NOMO-1 (cell line): Measurements from ENCODE around the gene SIVA1.

ENCODE experiments used
- DNase-seq, 2 experiments: peaks; one replicate each; lab custom pipeline; 2025; ENCODE audit not compliant: unreplicated experiment in 2 of 2; lab: John Stamatoyannopoulos, UW

Gene SIVA1

DNA sequence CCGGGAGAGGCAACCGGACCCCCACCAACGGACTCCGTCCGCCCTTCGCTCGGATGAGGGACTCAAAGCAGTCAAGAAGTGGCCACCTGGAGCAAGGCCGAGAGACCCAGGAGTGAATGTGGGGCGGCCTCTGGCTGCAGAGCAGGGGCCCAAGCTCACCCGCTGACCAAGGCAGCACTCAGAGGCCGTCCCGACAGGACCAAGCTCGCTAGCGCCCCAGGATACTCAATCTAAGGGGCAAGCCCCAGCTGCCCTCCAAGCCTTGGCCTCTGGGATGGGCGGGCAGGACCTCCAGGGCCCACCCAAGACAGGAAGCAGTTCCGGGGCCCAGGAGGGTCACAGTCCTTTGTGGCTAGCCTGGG is 41.7 kb downstream of the SIVA1 start:
- DNase-seq: no peak

DNA sequence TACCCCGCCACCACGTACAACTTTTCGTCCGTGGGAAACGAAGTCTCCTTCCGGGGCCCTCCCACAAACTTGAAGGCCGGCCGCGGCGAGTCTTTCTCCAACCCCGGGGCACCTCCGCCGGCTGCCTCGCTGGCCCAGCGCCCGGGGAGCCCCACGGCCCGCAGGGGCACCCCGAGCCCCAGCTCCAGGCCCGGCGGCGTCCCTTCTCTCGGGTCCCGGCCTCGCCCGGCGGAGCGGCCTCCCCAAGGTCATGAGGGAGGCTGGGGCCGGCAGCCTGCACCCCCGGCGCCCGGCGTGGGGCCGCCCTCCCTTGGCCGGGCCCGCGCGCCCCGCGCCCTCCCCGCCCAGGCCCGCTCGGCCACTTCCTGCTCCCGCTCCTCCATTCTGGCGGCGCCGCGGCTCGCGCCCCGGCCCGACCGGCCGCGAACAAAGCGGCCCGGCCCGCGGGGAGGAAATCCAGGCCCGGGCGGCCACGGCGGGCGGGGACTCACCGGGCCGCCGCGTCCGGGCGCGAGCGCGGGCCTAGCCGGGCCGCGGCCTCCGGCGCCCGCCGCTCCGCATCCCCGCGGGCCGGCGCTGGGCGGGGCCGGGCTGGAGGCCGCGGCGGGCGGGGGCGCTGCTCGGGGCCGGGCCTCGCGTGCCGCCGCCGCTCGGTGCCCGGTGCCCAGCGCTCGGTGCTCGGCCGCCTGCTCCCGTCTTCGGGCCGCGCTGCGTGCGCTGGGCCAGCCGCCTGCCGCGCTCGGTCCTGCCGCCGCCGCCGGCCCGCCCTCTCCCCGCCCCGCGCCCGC is 42.2 kb downstream of the SIVA1 start, which contains the start of gene AKT1:
Gene AKT1, minus strand, starts transcription at position 756 of the 788 bp plus-strand sequence. CDS start 3,105 bp downstream, outside the sequence.
- DNase-seq: peak in 1 of 2 experiments; percentile 19

DNA sequence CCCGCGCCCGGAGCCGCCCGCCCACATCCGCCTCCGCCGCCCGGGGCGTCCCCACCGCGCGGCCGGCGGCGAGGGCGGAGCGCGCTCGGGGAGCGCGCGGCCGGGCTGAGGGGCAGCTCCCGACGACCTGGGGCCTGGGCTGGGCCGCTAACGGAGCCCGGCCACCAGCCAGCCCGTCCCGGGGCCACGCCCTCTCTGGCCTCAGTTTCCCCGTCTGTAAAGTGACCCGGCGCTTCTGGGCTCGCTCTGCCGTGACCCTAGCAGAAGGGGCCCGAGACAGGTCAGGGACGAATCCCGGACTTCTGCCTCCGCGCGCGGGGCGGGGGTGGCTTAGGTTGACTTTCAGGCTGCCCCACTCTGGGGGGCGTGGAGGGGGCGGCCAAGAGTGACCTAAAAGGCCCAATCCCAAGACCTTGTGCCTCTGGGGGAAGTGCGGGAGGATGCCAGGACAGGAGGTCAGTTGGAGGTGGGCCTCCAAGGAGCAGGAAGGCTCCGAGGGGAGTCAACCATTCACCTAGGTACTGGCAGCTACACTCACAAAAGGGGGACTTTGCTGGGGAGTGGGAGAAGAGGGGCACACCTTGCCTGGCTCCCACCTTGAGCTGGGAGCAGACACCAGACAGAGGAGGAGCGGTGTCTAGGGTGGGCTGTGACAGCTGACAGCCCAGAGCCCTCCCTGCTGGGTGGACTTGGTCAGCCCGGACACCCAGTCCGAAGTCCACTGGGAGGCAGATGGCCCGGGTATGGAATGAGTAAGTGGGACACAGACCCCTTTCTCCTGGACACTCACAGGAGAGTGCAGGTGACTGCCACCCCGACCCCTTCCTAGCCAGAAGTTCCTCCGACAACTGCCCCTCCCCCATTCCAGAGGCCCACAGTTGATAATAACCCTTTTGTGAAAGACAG is 43.1 kb downstream of the SIVA1 start:
- DNase-seq: peak in 1 of 2 experiments; percentile 32

DNA sequence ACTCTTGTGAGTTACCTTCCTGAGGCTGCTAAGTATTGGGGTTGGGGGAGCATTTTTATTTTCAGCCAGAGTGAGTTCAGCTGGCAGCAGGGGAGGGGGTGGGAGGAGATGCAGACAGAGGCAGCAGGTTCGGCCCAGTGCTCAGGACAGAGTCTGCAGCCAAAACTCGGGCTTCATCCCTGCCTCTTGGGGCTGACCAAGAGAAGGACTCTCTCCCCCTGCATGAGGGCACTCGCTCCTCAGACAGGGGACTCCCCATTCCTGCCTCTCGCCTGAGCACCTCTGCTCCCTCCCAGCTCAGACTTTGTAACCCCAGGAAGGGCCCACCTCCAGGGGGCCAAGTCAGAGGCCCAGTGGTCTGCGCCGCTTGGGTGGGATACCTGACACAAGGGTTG is 43.7 kb downstream of the SIVA1 start:
- DNase-seq: no peak

DNA sequence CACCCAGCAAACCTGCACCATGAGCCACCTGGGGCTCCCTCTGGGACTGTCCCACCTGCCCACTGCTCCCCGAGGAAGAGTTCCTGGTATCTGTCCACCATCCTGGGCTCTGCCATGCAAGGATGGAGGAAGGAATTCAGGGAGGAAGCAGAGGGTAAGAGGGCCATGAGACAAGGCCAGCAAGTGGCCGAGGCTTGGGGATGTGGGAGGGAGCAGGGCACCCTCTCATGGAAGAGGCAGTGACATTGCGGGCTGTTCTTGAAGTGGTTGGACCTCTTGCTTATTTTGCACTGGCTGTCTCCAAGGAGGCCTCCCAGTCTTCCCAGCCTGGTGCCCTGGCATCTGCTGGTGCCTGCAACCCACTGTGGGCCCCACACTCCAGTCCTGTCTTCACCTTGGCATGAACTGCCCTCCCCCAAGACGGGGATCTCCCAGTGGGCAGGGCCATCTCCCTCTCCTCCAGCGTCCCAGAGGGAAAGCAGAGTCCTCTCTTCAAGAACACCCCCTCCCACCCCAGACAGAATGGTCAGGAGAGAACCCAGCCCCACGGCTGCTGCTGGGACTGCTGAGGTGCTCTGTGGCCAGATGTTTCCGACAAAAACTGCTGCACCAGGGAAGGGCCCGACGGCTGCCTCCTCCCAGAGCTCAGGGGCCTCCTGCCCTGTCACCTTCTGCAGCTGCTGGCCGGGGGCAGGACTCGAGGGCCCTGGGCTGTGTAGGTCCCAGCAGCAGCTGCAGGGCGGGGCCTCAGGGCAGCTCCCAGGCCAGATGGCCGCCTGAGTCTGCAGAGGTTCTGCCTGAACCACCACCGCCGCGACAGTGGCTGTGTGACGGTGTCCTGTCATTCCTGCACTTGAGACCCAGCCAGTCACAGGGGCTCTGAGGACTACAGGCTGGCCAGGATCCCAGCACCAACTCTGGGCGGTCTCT is 44.4 kb downstream of the SIVA1 start:
- no peak for DNase-seq

DNA sequence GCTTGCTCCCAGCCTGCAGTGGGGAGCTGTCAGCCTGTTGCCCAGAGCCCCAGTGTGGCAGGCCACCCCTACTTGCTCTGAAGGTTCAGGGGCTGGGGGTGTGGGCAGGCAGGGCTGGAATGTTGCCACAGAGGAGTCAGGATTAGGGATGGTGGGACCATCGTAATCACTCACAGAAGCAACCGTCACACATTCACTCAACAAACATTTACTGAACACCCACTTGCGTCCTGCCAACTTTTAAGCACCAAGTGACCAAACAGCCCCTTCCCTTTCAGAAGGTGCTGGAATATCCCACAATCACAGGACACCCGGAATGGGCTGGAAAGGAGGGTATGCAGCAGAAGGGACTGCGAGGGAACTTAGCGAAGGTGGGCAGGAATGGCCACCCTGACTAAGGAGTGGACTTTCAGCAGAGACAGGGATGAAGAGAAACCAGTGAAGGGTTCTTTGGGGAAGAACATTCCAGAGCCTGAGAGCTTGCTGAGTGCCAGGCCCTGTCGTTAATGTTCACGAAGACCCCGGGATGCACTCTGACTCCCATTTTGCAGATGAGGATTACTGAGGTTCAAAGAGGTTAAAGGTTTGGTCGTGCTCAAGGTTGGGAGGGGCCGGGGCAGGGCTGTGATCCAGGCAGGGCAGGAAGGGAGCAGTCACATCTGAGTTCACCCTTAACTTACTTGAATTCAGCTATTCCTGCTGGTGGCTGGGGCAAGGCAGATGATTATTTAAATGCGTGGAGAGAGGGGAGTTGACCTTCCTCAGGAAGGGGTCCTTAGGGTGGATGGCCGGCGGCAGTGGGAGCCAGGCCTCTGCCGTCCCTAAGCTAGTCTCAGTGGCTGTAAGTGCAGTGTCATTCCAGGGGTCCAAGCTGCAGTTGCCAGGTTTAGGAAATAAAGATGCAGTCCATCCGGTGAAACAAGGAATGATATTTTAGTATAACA is 45.6 kb downstream of the SIVA1 start:
- no peak for DNase-seq

DNA sequence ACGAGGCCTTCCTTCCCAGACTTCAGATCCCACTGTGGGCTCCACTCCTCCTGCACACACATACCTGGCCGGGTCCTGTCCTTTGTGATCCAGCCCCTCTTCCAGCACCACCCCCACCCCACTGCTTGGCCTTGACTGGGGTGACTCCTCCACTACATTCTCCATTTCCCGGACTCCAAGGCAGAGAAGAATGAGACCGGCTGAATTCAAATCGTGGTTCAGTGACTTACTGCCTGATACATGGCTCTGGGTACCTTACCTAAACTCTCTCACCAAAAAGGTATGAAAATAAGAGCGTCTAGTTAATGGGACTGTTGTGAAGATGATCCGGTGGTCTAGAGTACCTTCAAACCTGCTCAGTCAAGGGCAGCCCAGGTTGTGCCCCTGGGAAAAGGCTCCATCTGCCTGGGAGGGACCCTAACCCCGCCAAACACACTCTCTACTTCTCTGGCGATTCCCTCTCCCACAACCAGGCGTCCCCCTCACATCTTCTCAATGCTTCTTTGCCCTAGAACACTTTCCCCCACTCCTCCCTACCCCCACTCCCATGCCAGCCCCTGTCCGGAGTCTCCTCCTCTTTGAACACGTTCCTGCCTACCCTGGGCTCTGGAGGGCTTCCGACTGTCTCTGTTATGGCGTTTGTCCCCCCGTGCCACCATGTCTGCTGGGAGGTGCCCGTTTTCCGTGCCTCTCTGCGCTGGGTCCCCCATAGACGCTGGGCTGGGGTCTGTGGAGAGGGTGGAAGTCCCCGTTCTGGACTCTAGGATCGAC is 46.5 kb downstream of the SIVA1 start:
- DNase-seq: no peak

DNA sequence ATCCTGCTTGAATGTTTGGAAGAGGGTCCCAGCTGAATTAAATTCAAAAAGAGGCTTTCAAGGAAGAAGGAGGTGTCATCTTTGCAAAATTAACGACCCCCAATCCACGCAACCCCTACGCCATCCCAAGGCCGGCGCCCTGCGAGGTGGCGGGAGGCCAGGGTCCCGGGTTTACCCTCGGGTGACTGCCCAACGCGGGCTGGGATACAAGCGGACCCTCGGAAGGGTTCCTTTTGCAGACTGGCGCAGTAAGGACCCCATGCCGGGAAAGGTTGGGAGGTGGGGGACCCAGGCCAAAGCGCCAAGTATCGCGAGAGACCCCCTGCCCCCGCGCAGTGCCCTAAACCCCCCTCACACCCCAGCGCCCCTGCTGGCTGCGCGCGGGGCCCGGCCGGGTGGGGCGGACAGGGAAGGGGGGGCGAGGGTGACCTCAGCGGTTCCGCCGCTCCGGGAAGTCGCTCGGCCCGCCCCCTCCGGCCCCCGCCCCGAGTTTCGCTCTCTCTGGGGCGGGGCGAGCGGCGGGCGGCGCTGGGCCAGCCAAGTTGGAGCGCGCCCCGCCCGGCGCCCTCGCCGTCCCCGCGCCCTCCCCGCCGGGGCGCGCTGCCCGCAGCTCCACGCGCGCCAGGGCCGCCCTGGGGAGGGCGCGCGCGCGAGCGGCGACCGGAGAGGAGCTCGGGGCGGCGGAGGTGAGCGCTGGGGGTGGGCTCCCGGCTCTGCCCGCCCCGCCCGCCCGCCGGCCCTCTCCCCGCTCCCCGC is 47.2 kb downstream of the SIVA1 start:
- peak; percentile 66 to 85 for DNase-seq

DNA sequence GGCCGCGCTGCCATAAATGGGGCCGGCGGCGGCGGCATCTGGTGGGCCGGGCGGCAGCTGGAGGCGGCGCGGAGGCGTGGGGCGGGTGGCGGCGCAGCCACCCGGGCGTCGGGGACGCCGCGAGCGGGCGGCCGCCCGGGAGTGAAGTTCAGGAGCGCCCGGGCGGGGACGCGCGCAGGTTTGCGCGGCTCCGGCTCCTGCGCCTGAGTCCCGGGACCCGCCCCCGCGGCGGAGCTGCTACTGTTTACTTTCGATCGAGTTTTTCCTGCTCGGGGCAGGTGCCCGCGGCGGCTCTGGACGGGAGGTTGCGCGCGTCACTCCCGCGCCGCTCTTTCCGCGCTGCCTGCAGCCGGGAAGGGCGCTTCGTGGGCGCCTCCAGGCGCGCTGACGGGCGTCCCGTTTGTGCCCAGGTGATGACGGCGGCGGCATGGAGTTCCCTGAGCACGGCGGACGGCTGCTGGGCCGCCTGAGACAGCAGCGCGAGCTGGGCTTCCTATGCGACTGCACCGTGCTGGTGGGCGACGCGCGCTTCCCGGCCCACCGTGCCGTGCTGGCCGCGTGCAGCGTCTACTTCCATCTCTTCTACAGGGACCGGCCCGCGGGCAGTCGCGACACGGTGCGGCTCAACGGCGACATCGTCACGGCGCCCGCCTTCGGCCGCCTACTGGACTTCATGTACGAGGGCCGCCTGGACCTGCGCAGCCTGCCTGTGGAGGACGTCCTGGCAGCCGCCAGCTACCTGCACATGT is 48.0 kb downstream of the SIVA1 start, which contains the start of gene ZBTB42:
Gene ZBTB42, plus strand, starts transcription at position 331 of the 749 bp plus-strand sequence. Its CDS starts 97 bp downstream, at position 428.
- peak; percentile 56 to 58 for DNase-seq

DNA sequence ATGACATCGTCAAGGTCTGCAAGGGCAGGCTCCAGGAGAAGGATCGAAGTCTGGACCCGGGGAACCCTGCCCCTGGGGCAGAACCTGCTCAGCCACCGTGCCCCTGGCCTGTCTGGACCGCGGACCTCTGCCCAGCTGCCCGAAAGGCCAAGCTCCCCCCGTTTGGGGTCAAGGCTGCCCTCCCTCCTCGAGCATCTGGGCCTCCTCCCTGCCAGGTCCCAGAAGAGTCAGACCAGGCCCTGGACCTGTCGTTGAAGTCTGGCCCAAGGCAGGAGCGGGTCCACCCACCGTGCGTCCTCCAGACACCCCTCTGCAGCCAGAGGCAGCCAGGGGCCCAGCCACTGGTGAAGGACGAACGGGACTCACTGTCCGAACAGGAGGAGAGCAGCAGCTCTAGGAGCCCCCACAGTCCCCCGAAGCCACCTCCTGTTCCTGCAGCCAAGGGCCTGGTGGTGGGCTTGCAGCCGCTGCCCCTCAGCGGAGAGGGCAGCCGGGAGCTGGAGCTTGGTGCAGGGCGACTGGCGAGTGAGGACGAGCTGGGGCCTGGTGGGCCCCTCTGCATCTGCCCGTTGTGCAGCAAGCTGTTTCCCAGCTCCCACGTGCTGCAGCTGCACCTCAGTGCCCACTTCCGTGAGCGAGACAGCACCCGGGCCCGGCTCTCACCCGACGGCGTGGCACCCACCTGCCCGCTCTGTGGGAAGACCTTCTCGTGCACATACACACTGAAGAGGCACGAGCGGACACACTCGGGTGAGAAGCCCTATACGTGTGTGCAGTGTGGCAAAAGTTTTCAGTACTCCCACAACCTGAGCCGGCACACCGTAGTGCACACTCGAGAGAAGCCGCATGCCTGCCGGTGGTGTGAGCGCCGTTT is 48.8 kb downstream of the SIVA1 start:
- no peak for DNase-seq

DNA sequence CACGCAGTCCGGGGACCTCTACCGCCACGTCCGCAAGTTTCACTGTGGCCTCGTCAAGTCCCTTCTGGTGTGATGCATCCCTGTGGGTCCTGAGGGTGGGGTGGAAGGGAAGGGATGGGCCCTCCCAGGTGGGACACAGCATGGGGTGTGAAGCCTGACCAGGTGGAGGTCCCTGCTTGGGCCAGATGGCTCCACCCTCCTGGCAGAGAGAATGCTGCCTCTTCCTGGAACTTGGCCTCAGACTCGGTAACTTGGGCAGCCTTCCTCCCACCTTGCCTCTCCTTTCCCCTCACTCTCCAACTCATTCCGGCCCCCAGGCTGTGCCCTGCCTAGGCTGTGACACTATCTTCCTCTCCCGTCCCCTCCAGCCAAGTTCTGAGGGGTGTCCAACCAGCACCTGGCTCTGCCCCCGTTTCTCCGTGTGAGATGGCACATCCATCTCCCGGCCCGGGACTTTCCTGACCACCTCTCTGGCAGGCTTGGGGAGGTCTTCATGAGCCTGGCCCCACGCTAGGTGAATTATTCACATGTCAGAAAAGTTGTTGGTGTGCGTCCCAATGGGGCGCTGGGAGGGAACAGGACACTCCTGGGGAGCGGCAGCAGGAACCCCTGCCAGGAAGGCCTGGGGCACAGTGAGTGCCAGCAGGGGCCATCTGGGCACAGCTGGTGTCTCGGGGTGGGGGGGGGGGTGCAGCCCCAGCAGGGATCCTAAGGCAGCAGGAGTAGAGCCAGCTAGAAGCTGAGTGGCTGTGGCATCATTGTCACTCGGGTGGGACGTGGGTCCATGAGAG is 49.6 kb downstream of the SIVA1 start:
- DNase-seq: no peak

DNA sequence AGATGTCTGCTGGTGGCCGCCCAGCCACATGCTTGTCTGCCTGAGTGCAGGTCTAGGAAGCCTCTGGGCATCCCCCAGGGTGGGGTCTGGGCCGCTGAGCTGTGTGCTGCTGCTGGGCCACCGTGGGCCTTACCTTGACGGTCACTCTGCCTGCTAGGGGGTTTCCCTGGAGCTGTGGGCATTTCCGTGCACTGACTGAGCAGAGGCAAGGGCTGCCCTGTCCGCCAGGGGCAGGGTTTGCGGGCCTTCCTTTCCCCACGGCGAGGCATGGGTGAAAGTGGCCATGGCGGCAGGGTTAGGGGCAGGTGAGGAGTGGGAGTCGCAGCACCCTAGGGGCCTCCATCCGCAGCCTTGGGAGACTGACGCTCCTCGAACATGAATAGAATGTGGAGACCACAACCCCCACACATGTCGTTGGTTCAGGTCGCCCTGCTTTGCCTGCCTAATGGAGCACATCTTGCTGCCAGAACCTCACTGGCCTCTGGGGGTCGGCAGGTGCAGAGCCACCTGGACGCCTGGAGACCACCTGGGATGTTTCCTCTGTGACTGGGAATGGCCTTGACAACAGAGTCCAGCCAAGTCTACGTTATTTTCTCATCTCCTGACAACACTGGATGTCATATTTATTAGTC is 50.4 kb downstream of the SIVA1 start:
- DNase-seq: no peak

DNA sequence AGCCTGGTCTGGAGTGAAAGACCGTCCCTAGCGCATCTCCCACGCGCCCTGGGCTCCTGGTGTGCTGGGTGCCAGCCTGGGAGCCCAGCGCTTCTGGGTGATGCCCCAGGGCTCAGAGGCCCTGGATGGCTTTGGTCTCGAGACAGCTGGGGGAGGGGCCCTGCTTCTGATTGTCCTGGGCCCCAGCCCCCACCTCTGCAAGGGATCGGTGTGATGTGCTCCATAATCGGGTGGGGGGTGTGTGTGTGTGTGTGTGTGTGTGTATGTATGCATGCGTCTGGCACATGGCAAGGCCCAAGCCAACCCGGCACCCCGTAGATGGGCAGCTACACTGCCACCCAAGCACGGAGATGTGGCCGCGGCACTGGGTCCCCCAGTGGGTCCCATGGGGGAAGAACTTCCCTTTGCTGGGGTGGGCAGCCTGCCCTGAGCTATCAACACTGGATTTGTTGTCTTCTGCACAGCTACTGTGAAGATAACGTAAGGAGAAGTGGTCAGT is 51.0 kb downstream of the SIVA1 start:
- no peak for DNase-seq

DNA sequence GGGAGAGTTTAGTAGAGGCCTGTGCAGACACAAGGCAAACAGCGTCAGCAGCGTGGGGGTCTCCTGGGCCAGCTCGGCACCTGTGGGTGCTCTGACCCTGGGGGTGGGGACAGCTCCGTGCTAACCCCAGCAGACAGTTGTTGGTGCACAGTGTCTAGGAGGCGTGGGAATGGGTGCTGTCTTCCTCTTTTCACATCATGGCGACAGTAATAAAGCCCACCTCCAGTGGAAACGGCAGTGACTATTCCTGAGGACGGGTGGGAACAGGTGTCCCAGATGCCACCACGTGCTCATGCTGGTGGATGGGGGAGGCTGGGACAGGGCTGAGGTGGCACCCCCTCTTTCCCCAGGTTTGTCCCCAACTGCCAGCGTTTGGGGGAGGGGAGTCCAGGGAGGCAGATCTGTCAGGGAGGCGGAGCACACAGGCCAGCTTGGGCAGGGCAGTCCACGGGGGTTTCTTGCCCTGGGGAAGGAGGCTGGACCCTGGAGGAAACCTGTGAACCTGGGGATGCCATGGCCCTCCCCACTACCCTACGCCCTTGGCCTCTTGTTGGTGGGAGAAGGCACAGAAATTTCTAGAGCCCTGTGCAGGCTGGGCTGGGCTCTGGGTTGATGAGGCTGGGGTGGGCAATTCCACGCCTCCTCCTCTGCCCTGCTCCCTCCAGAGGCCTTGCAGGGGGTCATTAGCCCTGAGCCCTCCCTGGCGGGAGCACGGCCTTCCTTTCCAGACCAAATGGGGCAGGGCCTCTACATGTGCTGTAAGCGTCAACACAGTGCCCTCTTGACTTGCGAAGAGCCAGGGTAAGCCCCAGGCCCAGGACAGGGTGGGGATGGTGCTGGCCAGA is 51.8 kb downstream of the SIVA1 start:
- no peak for DNase-seq
